ENCODE data around the gene USP7.
A peak's percentile ranks its signal among the peaks of the same experiment; 100 is the strongest.
"Not testable (repeated sequence)": the region's sequence is repeated elsewhere in the genome, so short reads cannot be mapped to it uniquely, and the experiment has no call there.

USP7 gene

GRCh38 chr16:8872967-8873865, 90.5 kb downstream of the USP7 start:
- DNase-seq, result no peak

GRCh38 chr16:8872071-8872470, 91.6 kb downstream of the USP7 start:
- DNase-seq, result no peak

GRCh38 chr16:8869988-8870241, 93.8 kb downstream of the USP7 start:
- DNase-seq, result not testable (repeated sequence)

- no peak for DNase-seq
These were observed 94.3 kb downstream of the USP7 start for GRCh38 chr16:8869212-8869987.

- DNase-seq, result peak; percentile 80
These were observed 95.1 kb downstream of the USP7 start, which contains the start of gene CARHSP1 for GRCh38 chr16:8868416-8869211. TSS of gene CARHSP1 (minus strand) at chr16:8869006. CDS start at chr16:8859328, 9,678 bp downstream.

- DNase-seq, result no peak
These were observed 95.7 kb downstream of the USP7 start for GRCh38 chr16:8867932-8868415.

- DNase-seq, result no peak
These were observed 96.3 kb downstream of the USP7 start for GRCh38 chr16:8867216-8867931.

- no peak for DNase-seq
These were observed 96.9 kb downstream of the USP7 start for GRCh38 chr16:8866884-8867215.

GRCh38 chr16:8866118-8866883, 97.4 kb downstream of the USP7 start:
- DNase-seq, result no peak

- no peak for DNase-seq
These were observed 98.4 kb downstream of the USP7 start for GRCh38 chr16:8865145-8865882.

GRCh38 chr16:8864480-8865110, 99.1 kb downstream of the USP7 start:
- DNase-seq, result no peak

GRCh38 chr16:8863594-8864424, 99.9 kb downstream of the USP7 start:
- no peak for DNase-seq

GRCh38 chr16:8862309-8863130, 101.2 kb downstream of the USP7 start:
- no peak for DNase-seq

- DNase-seq, result no peak
These were observed 102.0 kb downstream of the USP7 start for GRCh38 chr16:8861563-8862308.

- DNase-seq, result no peak
These were observed 103.5 kb downstream of the USP7 start for GRCh38 chr16:8859913-8860881.

Data from GOT3 (cell line).